Hepatocyte (in vitro differentiated cells): ENCODE results near the gene PSMD5.

ENCODE experiments used
- EZH2 ChIP-seq: fragments of 200-600 bp; sonication (generic); IDR thresholded peaks from 2 replicates; pipeline ENCODE4 v1.6.1; 2016; ENCODE audit warnings: antibody characterized with exemption, mild to moderate bottlenecking, borderline replicate concordance
- EZH2phosphoT487 ChIP-seq: fragments of 200-600 bp; sonication (generic); IDR thresholded peaks from one replicate; pipeline ENCODE4 v1.6.1; 2018; ENCODE audit warnings: antibody characterized with exemption, mild to moderate bottlenecking, low read depth, moderate library complexity; ENCODE audit not compliant: unreplicated experiment, severe bottlenecking
- TF ChIP-seq, protein P1 (sequence below): fragments of 200-600 bp; sonication (generic); IDR thresholded peaks from 2 replicates; pipeline ENCODE4 v1.5.1; 2016; ENCODE audit warnings: antibody characterized with exemption, mild to moderate bottlenecking; ENCODE audit not compliant: poor library complexity

DNA sequence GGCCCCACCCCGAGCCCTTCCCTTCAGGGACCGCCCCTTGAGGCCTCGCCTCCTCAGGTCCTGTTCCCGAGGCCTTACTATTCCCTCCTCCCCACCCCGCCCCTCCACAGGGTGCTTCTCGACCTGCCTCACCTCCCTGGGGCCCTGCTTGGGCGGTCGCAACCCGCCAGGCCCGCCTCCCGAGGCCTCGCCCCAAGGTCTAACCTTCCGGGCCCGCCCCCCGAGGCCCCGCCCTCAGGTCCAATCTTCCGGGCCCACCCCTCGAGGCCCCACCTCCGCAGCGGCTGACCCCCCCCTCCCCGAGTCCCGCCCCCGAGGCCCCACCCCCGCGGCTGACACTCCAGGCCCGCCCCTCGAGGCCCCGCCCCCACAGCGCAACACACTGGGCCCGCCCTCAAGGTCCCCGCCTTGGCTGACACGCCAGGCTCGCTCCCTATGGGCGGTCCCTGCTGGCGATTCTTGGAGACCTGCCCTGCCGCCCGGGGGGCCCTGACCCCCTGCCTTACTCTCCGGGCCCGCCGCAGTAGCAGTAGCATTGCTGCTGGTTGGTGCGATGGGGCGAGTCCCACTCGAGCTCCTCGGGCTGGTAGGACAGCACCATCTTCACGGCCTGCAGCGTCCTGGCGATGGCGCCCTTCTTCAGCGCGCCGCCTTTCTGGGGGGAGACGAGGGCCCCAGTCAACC is 26.1 kb upstream of the PSMD5 start:
- TF ChIP-seq, protein P1, sequence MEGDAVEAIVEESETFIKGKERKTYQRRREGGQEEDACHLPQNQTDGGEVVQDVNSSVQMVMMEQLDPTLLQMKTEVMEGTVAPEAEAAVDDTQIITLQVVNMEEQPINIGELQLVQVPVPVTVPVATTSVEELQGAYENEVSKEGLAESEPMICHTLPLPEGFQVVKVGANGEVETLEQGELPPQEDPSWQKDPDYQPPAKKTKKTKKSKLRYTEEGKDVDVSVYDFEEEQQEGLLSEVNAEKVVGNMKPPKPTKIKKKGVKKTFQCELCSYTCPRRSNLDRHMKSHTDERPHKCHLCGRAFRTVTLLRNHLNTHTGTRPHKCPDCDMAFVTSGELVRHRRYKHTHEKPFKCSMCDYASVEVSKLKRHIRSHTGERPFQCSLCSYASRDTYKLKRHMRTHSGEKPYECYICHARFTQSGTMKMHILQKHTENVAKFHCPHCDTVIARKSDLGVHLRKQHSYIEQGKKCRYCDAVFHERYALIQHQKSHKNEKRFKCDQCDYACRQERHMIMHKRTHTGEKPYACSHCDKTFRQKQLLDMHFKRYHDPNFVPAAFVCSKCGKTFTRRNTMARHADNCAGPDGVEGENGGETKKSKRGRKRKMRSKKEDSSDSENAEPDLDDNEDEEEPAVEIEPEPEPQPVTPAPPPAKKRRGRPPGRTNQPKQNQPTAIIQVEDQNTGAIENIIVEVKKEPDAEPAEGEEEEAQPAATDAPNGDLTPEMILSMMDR: peak; percentile 57
- no peak for TF ChIP-seq EZH2phosphoT487
- TF ChIP-seq EZH2: no peak
